PC-3 (cell line): ENCODE measurements around the gene COL4A1. TPM values are rescaled to one million over a fixed set of nuclear protein-coding genes. Genes with fewer than 3 reads are reported as not detected.

Experiments used
- ATAC-seq: fragments of 200-7000 bp; cut with Tn5 transposase; 2 replicates; pipeline ENCODE4 v1.9.1; 2020; ENCODE audit warnings: mild to moderate bottlenecking, moderate library complexity
- BruUV-seq: library from RNA; stranded (reverse); fragments of 400-500 nt; replicated peaks from 2 replicates; lab custom pipeline; 2021; lab: Mats Ljungman, UMichigan
- CTCF ChIA-PET: fragments of 300-600 bp; sonication (Branson Sonifier 250); formaldehyde crosslinking; loops from one replicate; lab custom pipeline; 2022; ENCODE audit warnings: antibody characterized with exemption; lab: Charles Lee
- POLR2A ChIA-PET: fragments of 300-600 bp; sonication (Branson Sonifier 250); formaldehyde crosslinking; loops from one replicate; lab custom pipeline; 2022; ENCODE audit warnings: antibody characterized with exemption; ENCODE audit not compliant: unreplicated experiment; lab: Charles Lee
- DNase-seq: peaks from one replicate; pipeline ENCODE4 v3.0.0-alpha.2; 2015
- H2AFZ ChIP-seq: fragments of 300-600 bp; sonication (generic); 2 replicates; pipeline ENCODE4 v1.6.0; 2016; ENCODE audit warnings: antibody characterized with exemption, low read length
- H3F3A ChIP-seq: fragments of 300-600 bp; sonication (generic); one replicate; pipeline ENCODE4 v1.6.0; 2017; ENCODE audit warnings: antibody characterized with exemption, low read length, control low read depth, mild to moderate bottlenecking; ENCODE audit not compliant: unreplicated experiment
- H3K27ac ChIP-seq: fragments of 300-600 bp; sonication (generic); 2 replicates; pipeline ENCODE4 v1.5.1; 2016; ENCODE audit warnings: mild to moderate bottlenecking, low read length
- H3K27me3 ChIP-seq: fragments of 300-600 bp; sonication (generic); 2 replicates; pipeline ENCODE4 v1.6.1; 2016; ENCODE audit warnings: low read length, mixed read lengths
- H3K36me3 ChIP-seq: fragments of 300-600 bp; sonication (generic); 2 replicates; pipeline ENCODE4 v1.6.1; 2016; ENCODE audit warnings: low read depth, mixed run types, low read length, mixed read lengths
- H3K4me1 ChIP-seq: fragments of 300-600 bp; sonication (generic); 2 replicates; pipeline ENCODE4 v1.5.1; 2016; ENCODE audit warnings: low read length; ENCODE audit not compliant: insufficient read depth
- H3K4me2 ChIP-seq: fragments of 300-600 bp; sonication (generic); 2 replicates; pipeline ENCODE4 v1.6.0; 2016; ENCODE audit warnings: low read length
- H3K4me3 ChIP-seq: fragments of 300-600 bp; sonication (generic); 2 replicates; pipeline ENCODE4 v1.5.1; 2016; ENCODE audit warnings: mild to moderate bottlenecking, low read length, mixed read lengths
- H3K79me2 ChIP-seq: fragments of 300-600 bp; sonication (generic); 2 replicates; pipeline ENCODE4 v1.6.1; 2017; ENCODE audit warnings: low read length, mixed read lengths
- H3K9ac ChIP-seq: fragments of 300-600 bp; sonication (generic); 2 replicates; pipeline ENCODE4 v1.6.0; 2016; ENCODE audit warnings: mild to moderate bottlenecking, low read length
- H3K9me2 ChIP-seq: fragments of 300-600 bp; sonication (generic); replicated peaks from 2 replicates; pipeline ENCODE4 v1.6.1; 2016; ENCODE audit warnings: mixed run types, low read length, mixed read lengths
- H3K9me3 ChIP-seq: fragments of 300-600 bp; sonication (generic); 2 replicates; pipeline ENCODE4 v1.6.1; 2016; ENCODE audit warnings: low read length, mixed read lengths
- H4K20me1 ChIP-seq: fragments of 300-600 bp; sonication (generic); 2 replicates; pipeline ENCODE4 v1.6.1; 2016; ENCODE audit warnings: low read length, mixed read lengths
- CTCF ChIP-seq: fragments of 300-600 bp; sonication (generic); conservative IDR thresholded peaks from 2 replicates; pipeline ENCODE4 v1.5.1; 2017; ENCODE audit warnings: antibody characterized with exemption, low read depth, mild to moderate bottlenecking, low read length
- EZH2 ChIP-seq: fragments of 300-600 bp; sonication (generic); IDR thresholded peaks from one replicate; pipeline ENCODE4 v1.6.1; 2017; ENCODE audit warnings: antibody characterized with exemption, mild to moderate bottlenecking, low read length; ENCODE audit not compliant: unreplicated experiment
- EZH2phosphoT487 ChIP-seq: fragments of 300-600 bp; sonication (generic); IDR thresholded peaks from 2 replicates; pipeline ENCODE4 v1.6.1; 2018; ENCODE audit warnings: mild to moderate bottlenecking, antibody characterized with exemption, low read length, borderline replicate concordance
- intact Hi-C: fragments of 100-400 bp; cut with micrococcal nuclease; formaldehyde crosslinking; loops from 2 replicates; pipeline ENCODE4 v1.9.0; 2023
- total RNA-seq: library from RNA; depleted of rRNA; stranded (reverse); fragments of >200 nt; gene quantifications from 2 replicates; pipeline ENCODE4 v1.2.3, GENCODE V29; 2014

The COL4A1 gene
- total RNA-seq, 1 experiment from 2014 or later = 48.7 TPM

- peak; percentile 39 for DNase-seq
- H3K79me2 ChIP-seq = no peaks in the 10 kb centered on the region
- no peak overlapping the region for H3K9ac ChIP-seq
- H3K9me3 ChIP-seq = no peaks in the 10 kb centered on the region
- H2AFZ ChIP-seq = no peak overlapping the region
- no peaks in the 10 kb centered on the region for H3K9me2 ChIP-seq
- H3K4me1 ChIP-seq = peaks cover 6% of the 10 kb centered on the region; the same call in 1 of the 2 replicates
- no peak for TF ChIP-seq EZH2phosphoT487
- no peak for TF ChIP-seq CTCF
- TF ChIP-seq EZH2 = no peak
- no peaks in the 10 kb centered on the region for H3F3A ChIP-seq
- BruUV-seq = no TSS peak
- CTCF ChIA-PET = no interaction called here
- no peaks in the 10 kb centered on the region for H3K27me3 ChIP-seq
- no peak for ATAC-seq
- H3K27ac ChIP-seq = no peak overlapping the region
- POLR2A ChIA-PET = interaction anchor here (0.7 kb wide), 1 partner anchor 451 kb away, joined by 5 read pairs; no protein-coding TSS in a partner anchor
- H3K4me3 ChIP-seq = no peak overlapping the region
- intact Hi-C loops = no loop called here
- no peaks in the 10 kb centered on the region for H3K36me3 ChIP-seq
- no peak overlapping the region for H3K4me2 ChIP-seq
- H4K20me1 ChIP-seq = no peaks in the 10 kb centered on the region
Measured at GRCh38 chr13:110166598-110166997, 140.4 kb downstream of the COL4A1 start.

GRCh38 chr13:110164706-110165105 is 142.3 kb downstream of the COL4A1 start:
- BruUV-seq = no TSS peak
- Histone ChIP-seq H3K9me2 (no peaks in the 10 kb centered on the region), H3K27ac (no peak overlapping the region), H3K79me2 (no peaks in the 10 kb centered on the region), H3F3A (no peaks in the 10 kb centered on the region), H3K36me3 (no peaks in the 10 kb centered on the region), H3K4me1 (peaks cover 6% of the 10 kb centered on the region; the same call in 1 of the 2 replicates), H2AFZ (no peak overlapping the region), H3K4me2 (no peak overlapping the region), H3K9me3 (no peaks in the 10 kb centered on the region), H3K27me3 (no peaks in the 10 kb centered on the region), H3K4me3 (no peak overlapping the region), H4K20me1 (no peaks in the 10 kb centered on the region), H3K9ac (no peak overlapping the region)
- ChIA-PET POLR2A (no interaction called here), CTCF (no interaction called here)
- ATAC-seq (no peak), DNase-seq (no peak)
- TF ChIP-seq CTCF = no peak
- TF ChIP-seq EZH2 = no peak
- intact Hi-C loops = no loop called here

- ChIA-PET POLR2A (no interaction called here), CTCF (no interaction called here)
- intact Hi-C loops = no loop called here
- Histone ChIP-seq H3K9me2 (no peaks in the 10 kb centered on the region), H3K79me2 (no peaks in the 10 kb centered on the region), H3K4me2 (no peak overlapping the region), H3K4me1 (peaks cover 8% of the 10 kb centered on the region), H3K9ac (no peak overlapping the region), H3K4me3 (no peak overlapping the region), H3K36me3 (no peaks in the 10 kb centered on the region), H4K20me1 (no peaks in the 10 kb centered on the region), H3K9me3 (no peaks in the 10 kb centered on the region), H3K27me3 (no peaks in the 10 kb centered on the region), H3K27ac (no peak overlapping the region), H2AFZ (no peak overlapping the region), H3F3A (no peaks in the 10 kb centered on the region)
- ATAC-seq = no peak
- TF ChIP-seq EZH2phosphoT487 = no peak
- TF ChIP-seq CTCF = no peak
- TF ChIP-seq EZH2 = no peak
- BruUV-seq = no TSS peak
- no peak for DNase-seq
Measured at GRCh38 chr13:110162866-110163658, 143.9 kb downstream of the COL4A1 start.
